Esophagus mucosa (tissue), 1 donor: ENCODE results near the gene ETFRF1. TPM values are rescaled to one million over a fixed set of nuclear protein-coding genes. Genes with fewer than 3 reads are reported as not detected.

Source experiments
- ATAC-seq: fragments of 200-7000 bp; cut with Tn5 transposase; one replicate; pipeline ENCODE4 v1.9.1; 2020
- total RNA-seq: library from RNA; stranded (reverse); gene quantifications from one replicate; pipeline ENCODE4 v1.2.4, GENCODE V29; 2023
- donor health status: DM: yes; HTN: yes; CAD: no.

Gene ETFRF1
- total RNA-seq, 1 donor from 2014 or later = 13.1 TPM

DNA sequence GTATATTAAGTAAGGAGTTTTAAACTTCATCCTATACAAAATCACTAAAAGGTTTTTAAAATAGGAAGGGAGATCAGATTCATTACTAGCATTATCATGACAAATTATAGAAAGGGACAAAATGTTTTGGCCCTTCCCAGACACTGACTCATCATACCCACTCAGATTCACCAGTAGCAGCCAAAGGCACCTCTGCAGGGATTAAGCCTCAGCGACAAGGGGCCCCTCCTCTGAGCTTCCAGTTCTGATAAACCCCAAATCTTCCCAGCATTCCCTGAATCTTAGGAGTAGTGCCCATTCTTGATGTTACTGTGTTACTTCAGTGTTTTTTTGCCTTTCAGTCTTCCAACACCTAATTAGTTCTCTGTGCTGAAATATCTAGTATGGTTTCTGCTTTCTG lies 41.2 kb downstream of the ETFRF1 start:
- no peak for ATAC-seq

DNA sequence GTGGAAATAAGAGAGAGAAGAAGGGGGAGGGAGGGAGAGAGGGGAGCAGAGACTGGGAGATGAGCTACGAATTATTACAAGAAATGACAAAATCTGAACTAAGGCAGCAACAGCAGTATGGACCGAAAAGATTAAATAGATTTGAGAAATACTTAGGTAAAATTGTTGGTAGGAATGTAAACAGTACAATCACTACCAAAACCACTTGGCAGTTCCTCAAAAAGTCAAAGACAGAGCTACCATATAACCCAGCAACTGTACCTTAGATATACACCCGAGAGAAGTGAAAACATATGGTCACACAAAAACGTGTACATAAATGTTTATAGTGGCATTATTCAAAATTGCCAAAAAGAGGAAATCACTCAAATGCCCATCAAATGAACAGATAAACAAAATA lies 41.6 kb downstream of the ETFRF1 start:
- no peak for ATAC-seq

- ATAC-seq = no peak
Measured at GRCh38 chr12:25241167-25242020, 46.4 kb downstream of the ETFRF1 start.

DNA sequence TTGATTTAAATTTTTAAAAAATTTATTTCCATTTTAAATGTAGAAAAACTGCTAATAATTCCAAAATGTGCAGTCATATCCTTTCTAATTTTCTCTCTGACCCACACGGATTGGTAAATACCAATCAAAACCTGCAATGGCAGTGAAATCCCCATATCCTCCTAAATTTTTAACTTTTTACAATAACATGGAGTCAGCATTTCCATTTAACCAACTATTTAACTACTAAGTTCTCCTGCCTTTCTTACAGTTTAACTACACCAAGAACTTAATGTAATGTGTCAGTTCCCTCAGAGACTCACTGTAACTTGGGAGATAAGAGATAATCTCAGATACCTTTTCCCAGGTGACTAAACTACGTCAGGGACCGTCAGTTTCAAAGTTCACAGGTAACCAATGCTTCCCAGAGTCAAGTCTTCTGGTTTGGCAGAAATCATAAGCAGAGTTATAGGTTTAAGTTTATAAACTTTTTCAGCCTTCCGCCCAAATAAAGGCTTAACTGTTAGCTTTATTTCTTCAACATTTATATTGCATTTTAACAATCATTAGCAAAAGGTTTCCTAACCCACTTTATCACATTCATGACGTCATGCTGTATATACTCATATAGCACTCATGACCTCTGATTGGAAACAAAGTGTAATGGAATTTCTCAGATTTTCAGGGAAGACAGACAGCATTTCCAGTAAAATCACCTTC lies 48.1 kb downstream of the ETFRF1 start:
- ATAC-seq = no peak

GRCh38 chr12:25243680-25243990 lies 48.6 kb downstream of the ETFRF1 start:
- no peak for ATAC-seq

DNA sequence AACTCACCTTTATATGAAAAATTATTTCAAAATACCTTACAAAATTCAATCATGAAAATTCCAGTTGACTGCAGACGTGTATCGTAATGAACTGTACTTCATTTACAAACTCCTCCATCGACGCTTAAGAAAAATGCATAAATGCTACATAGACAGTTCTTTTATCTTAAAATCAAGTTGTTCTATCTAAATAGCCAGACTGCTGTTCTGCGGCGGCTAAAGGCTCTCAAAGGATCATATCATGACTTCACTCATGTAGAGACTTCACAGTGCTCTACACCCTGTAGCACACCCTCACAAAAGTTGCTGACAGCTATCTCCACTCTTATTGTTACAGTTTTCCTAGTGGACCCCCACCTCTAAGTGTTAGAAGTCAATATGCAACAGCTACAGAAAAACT lies 50.5 kb downstream of the ETFRF1 start:
- no peak for ATAC-seq

DNA sequence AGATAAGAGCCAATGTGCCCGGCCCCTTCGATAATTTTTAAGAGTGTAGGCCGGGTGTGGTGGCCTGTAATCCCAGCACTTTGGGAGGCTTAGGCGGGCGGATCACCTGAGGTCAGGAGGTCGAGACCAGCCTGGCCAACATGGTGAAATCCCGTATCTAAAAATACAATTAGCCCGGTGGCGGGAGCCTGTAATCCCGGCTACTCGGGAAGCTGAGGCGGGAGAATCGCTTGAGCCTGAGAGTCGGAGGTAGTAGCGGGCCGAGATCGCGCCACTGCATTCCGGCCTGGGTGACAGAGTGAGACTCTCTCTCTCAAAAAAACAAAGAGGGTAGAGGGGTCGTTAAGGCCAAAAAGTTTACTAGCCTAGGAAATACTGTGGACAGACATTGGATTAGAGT lies 53.1 kb downstream of the ETFRF1 start:
- ATAC-seq = no peak

DNA sequence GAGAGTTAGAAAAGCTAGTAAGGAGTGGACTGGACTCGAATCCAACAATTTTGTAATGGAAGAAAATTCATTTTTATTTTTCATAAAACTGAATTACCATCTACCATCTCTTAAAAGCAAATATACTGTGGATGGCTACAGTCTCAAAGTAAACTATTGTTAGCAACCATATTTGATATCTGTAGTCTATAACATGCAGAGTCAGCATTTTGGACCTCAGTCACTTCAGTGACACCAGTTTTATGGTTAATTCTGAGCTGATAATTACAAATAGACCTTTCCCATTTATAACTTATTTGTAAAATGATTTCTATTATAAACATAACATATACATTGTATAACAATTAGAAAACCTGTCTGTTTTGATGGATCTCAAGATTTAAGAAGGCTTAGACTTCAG lies 53.7 kb downstream of the ETFRF1 start:
- ATAC-seq = no peak

- peak; percentile 70 for ATAC-seq
Measured at GRCh38 chr12:25249931-25250738, 55.1 kb downstream of the ETFRF1 start.

- peak; percentile 98 for ATAC-seq
Measured at GRCh38 chr12:25250744-25251730, 56.0 kb downstream of the ETFRF1 start, which contains the start of gene KRAS. Gene KRAS (minus strand): TSS chr12:25250929.

DNA sequence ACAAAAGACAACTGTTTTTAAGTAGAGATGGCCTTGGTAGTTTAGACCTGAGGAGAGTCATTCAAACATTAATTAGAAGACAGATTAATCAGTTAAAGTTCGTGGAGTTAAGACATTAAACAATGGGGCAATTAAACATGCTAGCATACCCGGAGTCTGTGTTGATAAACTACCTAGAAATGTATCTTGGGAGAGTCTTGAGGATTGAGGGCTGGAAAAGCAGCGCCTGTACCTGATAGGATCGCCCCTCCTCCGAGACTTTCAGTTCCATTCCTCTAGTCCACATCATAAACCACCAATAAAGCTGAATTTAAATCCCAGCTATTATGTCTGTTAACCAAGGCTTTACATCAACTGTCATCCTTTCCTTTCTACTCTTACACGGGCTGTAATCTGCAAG lies 56.7 kb downstream of the ETFRF1 start:
- no peak for ATAC-seq

DNA sequence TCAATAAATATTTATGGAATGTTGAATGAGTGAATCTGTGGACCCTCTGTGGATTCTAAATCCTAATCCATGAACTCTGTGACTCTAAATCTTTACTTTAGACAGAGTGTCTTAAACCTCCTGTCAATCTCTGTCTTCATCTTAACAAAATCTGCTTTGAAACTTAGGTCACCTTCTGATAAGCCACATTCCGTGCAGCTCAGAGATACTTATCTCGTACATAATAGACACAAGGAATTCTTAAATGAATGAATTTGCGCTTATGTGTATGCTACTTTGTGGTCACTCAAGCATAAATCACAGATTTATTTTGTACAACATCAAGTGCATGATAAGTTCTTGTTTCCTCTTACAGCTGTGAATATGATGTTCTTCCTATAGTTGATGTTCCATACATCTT lies 57.9 kb downstream of the ETFRF1 start:
- ATAC-seq = no peak

DNA sequence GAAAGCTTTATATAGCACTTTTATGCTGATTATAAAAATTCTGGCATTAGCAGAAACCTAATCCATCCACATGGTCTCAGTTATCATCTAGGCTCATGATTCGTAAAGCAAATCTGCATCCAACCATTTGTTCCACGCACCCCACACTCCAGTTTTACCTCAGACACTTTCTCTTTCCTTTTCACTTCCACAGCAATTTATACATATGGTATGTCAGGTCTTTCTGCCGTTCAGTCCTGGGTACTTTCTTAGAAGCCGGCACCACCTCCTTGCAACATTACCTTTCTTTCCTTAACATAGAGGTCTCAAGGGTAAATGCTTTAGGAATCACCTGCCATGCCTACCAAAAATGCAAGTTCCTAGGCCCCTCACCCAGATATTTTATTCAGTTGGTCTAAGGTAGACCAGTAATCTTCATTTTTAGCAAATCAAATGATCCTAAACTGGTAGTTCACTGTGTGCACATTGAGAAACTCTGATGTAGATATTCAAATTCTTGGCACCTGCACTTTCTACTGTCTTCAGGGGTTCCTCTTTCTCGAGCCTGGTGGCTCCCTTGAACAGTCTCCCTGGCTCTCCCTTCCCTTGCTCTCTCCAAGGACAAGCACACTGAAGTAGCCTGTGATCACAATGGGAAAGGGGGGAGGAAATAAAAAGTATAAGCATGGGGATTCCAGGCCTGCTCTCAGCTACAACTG lies 58.5 kb downstream of the ETFRF1 start:
- ATAC-seq = no peak

- no peak for ATAC-seq
Measured at GRCh38 chr12:25254271-25254880, 59.3 kb downstream of the ETFRF1 start.

Other genes with a start within 250 kb of the ETFRF1 start
- gene BCAT1, start 246.1 kb upstream of the ETFRF1 start, total RNA-seq = 8.9 TPM
- gene DNAI7, start 77 bp upstream of the ETFRF1 start, total RNA-seq = not detected
- gene KRAS, start 55.7 kb downstream of the ETFRF1 start, total RNA-seq = 26.7 TPM